Mesothelial cell of epicardium (in vitro differentiated cells): ENCODE measurements around the gene GATA5. TPM values are rescaled to one million over a fixed set of nuclear protein-coding genes. Genes with fewer than 3 reads are reported as not detected.

Experiments used
- DNase-seq, 2 experiments: peaks; one replicate each; pipeline ENCODE4 v3.0.0; 2021; ENCODE audit warnings: low spot score in 2 of 2; ENCODE audit not compliant: unreplicated experiment in 2 of 2
- H3K27ac Mint-ChIP-seq: 2 replicates; pipeline ENCODE4 v1.8.0; 2021; ENCODE audit warnings: mixed read lengths
- H3K27me3 Mint-ChIP-seq: 2 replicates; pipeline ENCODE4 v1.8.0; 2021; ENCODE audit warnings: low read depth, mixed read lengths
- H3K36me3 Mint-ChIP-seq: 2 replicates; pipeline ENCODE4 v1.8.0; 2021; ENCODE audit warnings: mixed read lengths
- H3K4me1 Mint-ChIP-seq: 2 replicates; pipeline ENCODE4 v1.8.0; 2021; ENCODE audit warnings: mixed read lengths
- H3K4me3 Mint-ChIP-seq: 2 replicates; pipeline ENCODE4 v1.8.0; 2021; ENCODE audit warnings: mild to moderate bottlenecking, moderate library complexity, mixed read lengths
- H3K9me3 Mint-ChIP-seq: 2 replicates; pipeline ENCODE4 v1.8.0; 2021; ENCODE audit warnings: mixed read lengths
- CTCF ChIP-seq: fragments of 200-600 bp; sonication (generic); IDR thresholded peaks from one replicate; pipeline ENCODE4 v1.5.0; 2021; ENCODE audit warnings: antibody characterized with exemption; ENCODE audit not compliant: unreplicated experiment
- total RNA-seq: library from RNA; stranded (reverse); gene quantifications from 3 replicates; pipeline ENCODE4 v1.2.1, GENCODE V29; 2021

The GATA5 gene
- total RNA-seq, 1 donor from 2014 or later: 27.5 TPM

GRCh38 chr20:62505337-62506045 is 29.7 kb upstream of the GATA5 start:
- Mint-ChIP-seq H3K9me3 (no peaks in the 10 kb centered on the region), H3K36me3 (no peaks in the 10 kb centered on the region), H3K27me3 (no peaks in the 10 kb centered on the region), H3K4me1 (peaks cover 3% of the 10 kb centered on the region), H3K27ac (no peak overlapping the region), H3K4me3 (no peak overlapping the region)
- no peak for TF ChIP-seq CTCF
- DNase-seq: no peak

GRCh38 chr20:62504323-62504722 is 28.5 kb upstream of the GATA5 start:
- Mint-ChIP-seq H3K9me3 (no peaks in the 10 kb centered on the region), H3K27ac (no peak overlapping the region), H3K4me3 (no peak overlapping the region), H3K27me3 (no peaks in the 10 kb centered on the region), H3K4me1 (peaks cover 7% of the 10 kb centered on the region), H3K36me3 (no peaks in the 10 kb centered on the region)
- DNase-seq: no peak
- TF ChIP-seq CTCF: no peak

- Mint-ChIP-seq H3K4me3 (no peak overlapping the region), H3K9me3 (no peaks in the 10 kb centered on the region), H3K27ac (no peak overlapping the region), H3K4me1 (peaks cover 7% of the 10 kb centered on the region), H3K36me3 (no peaks in the 10 kb centered on the region), H3K27me3 (no peaks in the 10 kb centered on the region)
- no peak for DNase-seq
- TF ChIP-seq CTCF: no peak
These were observed 27.8 kb upstream of the GATA5 start for GRCh38 chr20:62503401-62504178.

GRCh38 chr20:62502496-62503095 is 26.8 kb upstream of the GATA5 start:
- H3K9me3 Mint-ChIP-seq: no peaks in the 10 kb centered on the region
- no peak for DNase-seq
- H3K4me3 Mint-ChIP-seq: no peak overlapping the region
- TF ChIP-seq CTCF: no peak
- no peaks in the 10 kb centered on the region for H3K27me3 Mint-ChIP-seq
- H3K4me1 Mint-ChIP-seq: peaks cover 7% of the 10 kb centered on the region
- no peak overlapping the region for H3K27ac Mint-ChIP-seq
- H3K36me3 Mint-ChIP-seq: no peaks in the 10 kb centered on the region

GRCh38 chr20:62501801-62502495 is 26.2 kb upstream of the GATA5 start:
- Mint-ChIP-seq H3K27ac (no peak overlapping the region), H3K36me3 (no peaks in the 10 kb centered on the region), H3K27me3 (no peaks in the 10 kb centered on the region), H3K9me3 (no peaks in the 10 kb centered on the region), H3K4me1 (peaks cover 7% of the 10 kb centered on the region), H3K4me3 (no peak overlapping the region)
- no peak for DNase-seq
- no peak for TF ChIP-seq CTCF
